CD4-positive, alpha-beta T cell treated with Interleukin-6 for 4 hours (primary cell): ENCODE measurements around the gene NQO2.
"Not testable (repeated sequence)": the region's sequence is repeated elsewhere in the genome, so short reads cannot be mapped to it uniquely, and the experiment has no call there.

ENCODE experiments used
- DNase-seq: peaks from one replicate; pipeline ENCODE4 v3.0.0-alpha.2; 2020; ENCODE audit warnings: mixed read lengths

NQO2 gene

GRCh38 chr6:2990248-2990931, 9.3 kb upstream of the NQO2 start:
- DNase-seq, result peak; percentile 49

GRCh38 chr6:2990932-2991506, 8.7 kb upstream of the NQO2 start:
- DNase-seq, result peak; percentile 22

- no peak for DNase-seq
Measured at GRCh38 chr6:2992330-2992979, 7.2 kb upstream of the NQO2 start.

- no peak for DNase-seq
Measured at GRCh38 chr6:2993755-2994317, 5.9 kb upstream of the NQO2 start.

- DNase-seq, result peak; percentile 40
Measured at GRCh38 chr6:2998249-2998997, 1.3 kb upstream of the NQO2 start.

GRCh38 chr6:2998998-2999617, 586 bp upstream of the NQO2 start:
- DNase-seq, result peak; percentile 14

GRCh38 chr6:3001146-3001772, 1.6 kb downstream of the NQO2 start:
- DNase-seq, result no peak

GRCh38 chr6:3001773-3002293, 2.1 kb downstream of the NQO2 start:
- DNase-seq, result peak; percentile 22

GRCh38 chr6:3003226-3003625, 3.5 kb downstream of the NQO2 start:
- not testable (repeated sequence) for DNase-seq

- DNase-seq, result no peak
Measured at GRCh38 chr6:3005077-3005476, 5.4 kb downstream of the NQO2 start.

GRCh38 chr6:3005874-3006273, 6.2 kb downstream of the NQO2 start:
- DNase-seq, result no peak

GRCh38 chr6:3006476-3006875, 6.8 kb downstream of the NQO2 start:
- no peak for DNase-seq

- no peak for DNase-seq
Measured at GRCh38 chr6:3007571-3007970, 7.9 kb downstream of the NQO2 start.

- not testable (repeated sequence) for DNase-seq
Measured at GRCh38 chr6:3008712-3009265, 9.1 kb downstream of the NQO2 start.

- no peak for DNase-seq
Measured at GRCh38 chr6:3009930-3010329, 10.2 kb downstream of the NQO2 start.

GRCh38 chr6:3011158-3011557, 11.5 kb downstream of the NQO2 start:
- no peak for DNase-seq

- no peak for DNase-seq
Measured at GRCh38 chr6:3011592-3011991, 11.9 kb downstream of the NQO2 start.

GRCh38 chr6:3013486-3013885, 13.8 kb downstream of the NQO2 start:
- peak; percentile 40 for DNase-seq

GRCh38 chr6:3013901-3014674, 14.4 kb downstream of the NQO2 start:
- DNase-seq, result no peak

GRCh38 chr6:3014675-3015066, 15.0 kb downstream of the NQO2 start:
- DNase-seq, result no peak

GRCh38 chr6:3015144-3015543, 15.4 kb downstream of the NQO2 start:
- DNase-seq, result no peak
